Stimulated activated CD4-positive, alpha-beta T cell treated with anti-CD3 and anti-CD28 coated beads, Interleukin-12 subunit alpha, Interleukin-12 subunit beta, amount 100 ng/mL, for 4 hours (primary cell): Measurements from ENCODE around the gene RHNO1.

Experiments
- DNase-seq: peaks from one replicate; pipeline ENCODE4 v3.0.0-alpha.2; 2020

RHNO1 gene

GRCh38 chr12:2877047-2877952 lies at the start of gene RHNO1, which contains the start of gene FOXM1:
RHNO1 (plus strand) TSS chr12:2877223; CDS start chr12:2885367, 8,144 bp downstream.
FOXM1 (minus strand) TSS chr12:2877174; CDS start chr12:2874478, 2,696 bp downstream.
- peak; percentile 83 for DNase-seq

- no peak for DNase-seq
Measured at GRCh38 chr12:2829275-2829674, 47.7 kb upstream of the RHNO1 start.

GRCh38 chr12:2832550-2833127 lies 44.4 kb upstream of the RHNO1 start:
- no peak for DNase-seq

- DNase-seq, result no peak
Measured at GRCh38 chr12:2833327-2833726, 43.7 kb upstream of the RHNO1 start.

- DNase-seq, result no peak
Measured at GRCh38 chr12:2833810-2834209, 43.2 kb upstream of the RHNO1 start.

- no peak for DNase-seq
Measured at GRCh38 chr12:2834581-2835491, 42.2 kb upstream of the RHNO1 start, which contains the start of gene NRIP2. NRIP2 (minus strand) TSS chr12:2835035; CDS start chr12:2834983, 52 bp downstream.

- no peak for DNase-seq
Measured at GRCh38 chr12:2835691-2836403, 41.2 kb upstream of the RHNO1 start.

- no peak for DNase-seq
Measured at GRCh38 chr12:2836574-2836973, 40.4 kb upstream of the RHNO1 start.

- no peak for DNase-seq
Measured at GRCh38 chr12:2841056-2841650, 35.9 kb upstream of the RHNO1 start.

- DNase-seq, result no peak
Measured at GRCh38 chr12:2842948-2843347, 34.1 kb upstream of the RHNO1 start.

- no peak for DNase-seq
Measured at GRCh38 chr12:2844786-2845185, 32.2 kb upstream of the RHNO1 start.

GRCh38 chr12:2845280-2845679 lies 31.7 kb upstream of the RHNO1 start:
- no peak for DNase-seq

GRCh38 chr12:2851931-2852330 lies 25.1 kb upstream of the RHNO1 start:
- no peak for DNase-seq

GRCh38 chr12:2853626-2854025 lies 23.4 kb upstream of the RHNO1 start:
- DNase-seq, result peak; percentile 51

GRCh38 chr12:2854669-2855453 lies 22.2 kb upstream of the RHNO1 start:
- DNase-seq, result no peak

- no peak for DNase-seq
Measured at GRCh38 chr12:2855546-2855945, 21.5 kb upstream of the RHNO1 start.

GRCh38 chr12:2856051-2856450 lies 21.0 kb upstream of the RHNO1 start:
- no peak for DNase-seq

- no peak for DNase-seq
Measured at GRCh38 chr12:2857021-2857431, 20.0 kb upstream of the RHNO1 start, which contains the start of gene TEX52. TEX52 (minus strand) TSS chr12:2857039; CDS start chr12:2857026, 13 bp downstream.

GRCh38 chr12:2857576-2857975 lies 19.4 kb upstream of the RHNO1 start:
- no peak for DNase-seq

GRCh38 chr12:2858334-2858733 lies 18.7 kb upstream of the RHNO1 start:
- no peak for DNase-seq

GRCh38 chr12:2858944-2859421 lies 18.0 kb upstream of the RHNO1 start:
- no peak for DNase-seq
